B cell (primary cell): ENCODE measurements around the gene NSG1. TPM values are rescaled to one million over a fixed set of nuclear protein-coding genes. Genes with fewer than 3 reads are reported as not detected.

ENCODE experiments used
- ATAC-seq: fragments of 200-7000 bp; cut with Tn5 transposase; one replicate; pipeline ENCODE4 v1.10.0; 2021; ENCODE audit warnings: low read depth, mild to moderate bottlenecking, moderate number of reproducible peaks, moderate library complexity
- CTCF ChIA-PET: fragments of 350-600 bp; sonication (Branson Sonifier 250); formaldehyde crosslinking; loops from one replicate; lab custom pipeline; 2021; ENCODE audit warnings: antibody characterized with exemption, inconsistent platforms; lab: Charles Lee
- POLR2A ChIA-PET: fragments of 350-600 bp; sonication (Branson Sonifier 250); formaldehyde crosslinking; loops from one replicate; lab custom pipeline; 2021; ENCODE audit warnings: antibody characterized with exemption; lab: Charles Lee
- DNase-seq: peaks from one replicate; pipeline ENCODE4 v3.0.0; 2013
- H2AFZ ChIP-seq: 2 replicates; pipeline ENCODE4 v1.6.1; 2012; ENCODE audit warnings: mild to moderate bottlenecking, low read depth, low read length; ENCODE audit not compliant: insufficient read depth, poor library complexity, severe bottlenecking
- H3K27ac ChIP-seq, 2 donors: 1 replicate in 1 of 2; 2 replicates in 1 of 2; pipeline ENCODE4 v1.5.1; 2012 to 2013; ENCODE audit warnings: low read length in 2 of 2, mild to moderate bottlenecking in 2 of 2, moderate library complexity in 1 of 2
- H3K27me3 ChIP-seq, 4 experiments: fragments of 200-600 bp in 1 of 4; sonication (generic) in 1 of 4; replicated peaks in 1 of 4; 1 replicate in 2 of 4; 2 replicates in 2 of 4; pipeline versions ENCODE4 v1.6.1 to v1.7.0; 2013 to 2016; ENCODE audit warnings: low read length in 3 of 4, mild to moderate bottlenecking in 2 of 4, mixed read lengths in 1 of 4, moderate library complexity in 1 of 4; ENCODE audit not compliant: insufficient read depth in 4 of 4, control insufficient read depth in 3 of 4; ENCODE audit errors: control extremely low read depth in 1 of 4
- H3K36me3 ChIP-seq, 2 experiments: replicated peaks in 1 of 2; 1 replicate in 1 of 2; 2 replicates in 1 of 2; pipeline versions ENCODE4 v1.6.1 to v1.7.1; 2013; ENCODE audit warnings: low read length in 1 of 2; ENCODE audit not compliant: insufficient read depth in 2 of 2, control insufficient read depth in 1 of 2; ENCODE audit errors: control extremely low read depth in 1 of 2, extremely low read depth in 1 of 2
- H3K4me1 ChIP-seq, 2 donors: fragments of 200-600 bp in 1 of 2; sonication (generic) in 1 of 2; 1 replicate in 1 of 2; 2 replicates in 1 of 2; pipeline versions ENCODE4 v1.5.1 to v1.6.1; 2013 to 2017; ENCODE audit warnings: low read length in 2 of 2; ENCODE audit not compliant: control insufficient read depth in 2 of 2, insufficient read depth in 2 of 2
- H3K4me2 ChIP-seq: replicated peaks from 2 replicates; pipeline ENCODE3; 2012; ENCODE audit warnings: mild to moderate bottlenecking, low read depth, low read length; ENCODE audit not compliant: poor library complexity, severe bottlenecking
- H3K4me3 ChIP-seq, 5 experiments: fragments of 200-600 bp in 1 of 5; sonication (generic) in 1 of 5; 1 replicate in 3 of 5; 2 replicates in 2 of 5; pipeline versions ENCODE4 v1.5.1 to v1.7.0; 2011 to 2016; ENCODE audit warnings: low read length in 4 of 5, mild to moderate bottlenecking in 4 of 5, low read depth in 2 of 5, control low read depth in 1 of 5, moderate library complexity in 1 of 5; ENCODE audit not compliant: insufficient read depth in 1 of 5; ENCODE audit errors: control extremely low read depth in 1 of 5, extremely low read depth in 1 of 5
- H3K79me2 ChIP-seq: fragments of 200-600 bp; sonication (generic); one replicate; pipeline ENCODE4 v1.6.0; 2016; ENCODE audit warnings: low read length; ENCODE audit not compliant: control insufficient read depth, insufficient read depth
- H3K9ac ChIP-seq: fragments of 200-600 bp; sonication (generic); 2 replicates; pipeline ENCODE4 v1.6.1; 2017; ENCODE audit warnings: mild to moderate bottlenecking, low read length, moderate library complexity
- H3K9me3 ChIP-seq, 3 donors: one replicate each; pipeline versions ENCODE4 v1.6.1 to v1.7.1; 2013; ENCODE audit warnings: low read length in 2 of 3; ENCODE audit not compliant: control insufficient read depth in 2 of 3, insufficient read depth in 1 of 3; ENCODE audit errors: control extremely low read depth in 1 of 3
- H4K20me1 ChIP-seq: 2 replicates; pipeline ENCODE4 v1.6.0; 2012; ENCODE audit warnings: mild to moderate bottlenecking, low read length; ENCODE audit not compliant: insufficient read depth, control insufficient read depth, poor library complexity, severe bottlenecking
- H3K27ac Mint-ChIP-seq: one replicate; pipeline ENCODE4 v1.8.0; 2021; ENCODE audit warnings: mixed read lengths
- H3K27me3 Mint-ChIP-seq: one replicate; pipeline ENCODE4 v1.8.0; 2021; ENCODE audit warnings: mixed read lengths
- H3K4me1 Mint-ChIP-seq: one replicate; pipeline ENCODE4 v1.8.0; 2021; ENCODE audit warnings: mixed read lengths
- H3K4me3 Mint-ChIP-seq: one replicate; pipeline ENCODE4 v1.8.0; 2021; ENCODE audit warnings: mixed read lengths
- H3K9me3 Mint-ChIP-seq: one replicate; pipeline ENCODE4 v1.8.0; 2022; ENCODE audit warnings: mixed read lengths; ENCODE audit not compliant: insufficient read depth
- CTCF ChIP-seq: fragments of 200-600 bp; IDR thresholded peaks from one replicate; pipeline ENCODE4 v1.8.0; 2022; ENCODE audit warnings: antibody characterized with exemption, mild to moderate bottlenecking
- EZH2 ChIP-seq: IDR thresholded peaks from 2 replicates; pipeline ENCODE4 v1.6.1; 2012; ENCODE audit warnings: borderline replicate concordance, low read depth, mild to moderate bottlenecking, moderate library complexity, low read length; ENCODE audit not compliant: insufficient read depth, poor library complexity, severe bottlenecking
- WGBS: methylation state at CpG from one replicate; pipeline ENCODE4 v1.1.5; 2013; ENCODE audit warnings: missing lambda C conversion rate; ENCODE audit not compliant: insufficient coverage; 5-methylcytosine and 5-hydroxymethylcytosine counted together
- intact Hi-C: fragments of 100-400 bp; cut with micrococcal nuclease; formaldehyde crosslinking; loops from one replicate; pipeline ENCODE4 v1.10.0; 2022
- polyA plus RNA-seq: library from polyadenylated mRNA; depleted of rRNA; stranded (reverse); fragments of >200 nt; gene quantifications from 2 replicates; pipeline ENCODE4 v1.2.3, GENCODE V29; 2012
- total RNA-seq, 2 donors: library from RNA; stranded (reverse); fragments of 120-200 nt in 1 of 2; gene quantifications; 1 replicate in 1 of 2; 2 replicates in 1 of 2; pipeline versions ENCODE4 v1.2.3 to v1.2.4, GENCODE V29; 2013 to 2022

Gene NSG1
- total and polyA plus RNA-seq, 2 donors (not counting 1 experiment from before 2014, with no cell fraction given) = not detected

GRCh38 chr4:4377191-4377590, 9.7 kb upstream of the NSG1 start:
- POLR2A ChIA-PET = no interaction called here
- WGBS = 95% methylated on average over 12 of the region's 12 CpGs
- intact Hi-C loops = no loop called here
- Mint-ChIP-seq H3K27ac (no peak overlapping the region), H3K27me3 (peaks cover 46% of the 10 kb centered on the region), H3K4me1 (no peaks in the 10 kb centered on the region), H3K9me3 (peaks cover 8% of the 10 kb centered on the region), H3K4me3 (no peak overlapping the region)
- ATAC-seq (no peak), DNase-seq (no peak)
- Histone ChIP-seq H3K36me3 (no peaks in the 10 kb centered on the region), H3K79me2 (no peaks in the 10 kb centered on the region), H3K9me3 (peaks cover 0 to 6% (median 2%) of the 10 kb centered on the region in 3 donors), H3K9ac (no peak overlapping the region), H4K20me1 (no peaks in the 10 kb centered on the region), H3K27ac (no peak overlapping the region), H3K4me1 (no peaks in the 10 kb centered on the region), H3K4me3 (no peak overlapping the region), H2AFZ (no peak overlapping the region), H3K27me3 (peaks cover 0 to 10% (median 0%) of the 10 kb centered on the region in 4 experiments), H3K4me2 (no peak overlapping the region)
- CTCF ChIA-PET = no interaction called here
- TF ChIP-seq EZH2 (no peak), CTCF (no peak)

- Mint-ChIP-seq H3K4me3 (no peak overlapping the region), H3K27ac (no peak overlapping the region), H3K4me1 (no peaks in the 10 kb centered on the region), H3K9me3 (peaks cover 8% of the 10 kb centered on the region), H3K27me3 (peaks cover 53% of the 10 kb centered on the region)
- no peak overlapping the region for H3K4me3 ChIP-seq
- H3K9ac ChIP-seq = no peak overlapping the region
- H3K27me3 ChIP-seq = peaks cover 0 to 13% (median 0%) of the 10 kb centered on the region in 4 experiments
- no peaks in the 10 kb centered on the region for H4K20me1 ChIP-seq
- H3K9me3 ChIP-seq = peaks cover 0 to 6% (median 2%) of the 10 kb centered on the region in 3 donors
- ChIA-PET POLR2A (no interaction called here), CTCF (no interaction called here)
- intact Hi-C loops = no loop called here
- WGBS = 92% methylated on average over 15 of the region's 23 CpGs
- no peaks in the 10 kb centered on the region for H3K36me3 ChIP-seq
- TF ChIP-seq CTCF (no peak), EZH2 (no peak)
- DNase-seq (no peak), ATAC-seq (no peak)
- H3K4me1 ChIP-seq = no peaks in the 10 kb centered on the region
- H3K79me2 ChIP-seq = no peaks in the 10 kb centered on the region
- H3K4me2 ChIP-seq = no peak overlapping the region
- H3K27ac ChIP-seq = no peak overlapping the region
- H2AFZ ChIP-seq = no peak overlapping the region
Observed at GRCh38 chr4:4377732-4378460, 9.0 kb upstream of the NSG1 start.
